Neuronal stem cell (in vitro differentiated cells): ENCODE measurements around the gene SLC2A1.
A peak's percentile ranks its signal among the peaks of the same experiment; 100 is the strongest.

Source experiments
- DNase-seq: peaks from one replicate; pipeline ENCODE4 v3.0.0-alpha.2; 2013; ENCODE audit warnings: low spot score
- H2AFZ ChIP-seq: one replicate; pipeline ENCODE4 v1.6.1; 2013; ENCODE audit warnings: mild to moderate bottlenecking, low read length, inconsistent platforms
- H2AK5ac ChIP-seq: 2 replicates; pipeline ENCODE4 v1.6.1; 2013; ENCODE audit warnings: low read depth, mild to moderate bottlenecking, inconsistent platforms, low read length, moderate library complexity, mixed read lengths
- H2BK120ac ChIP-seq: 2 replicates; pipeline ENCODE4 v1.6.1; 2013; ENCODE audit warnings: low read depth, mild to moderate bottlenecking, inconsistent platforms, low read length, moderate library complexity, mixed read lengths
- H2BK12ac ChIP-seq: one replicate; pipeline ENCODE4 v1.6.1; 2013; ENCODE audit warnings: low read length, inconsistent platforms
- H2BK15ac ChIP-seq: 2 replicates; pipeline ENCODE4 v1.6.1; 2013; ENCODE audit warnings: mild to moderate bottlenecking, low read length, inconsistent platforms, mixed read lengths
- H2BK5ac ChIP-seq: one replicate; pipeline ENCODE4 v1.6.1; 2013; ENCODE audit warnings: inconsistent platforms, mild to moderate bottlenecking, low read length, moderate library complexity
- H3K14ac ChIP-seq: one replicate; pipeline ENCODE4 v1.6.1; 2013; ENCODE audit warnings: low read length, inconsistent platforms
- H3K18ac ChIP-seq: 2 replicates; pipeline ENCODE4 v1.6.1; 2013; ENCODE audit warnings: low read length, inconsistent platforms
- H3K23ac ChIP-seq: 2 replicates; pipeline ENCODE4 v1.6.1; 2013; ENCODE audit warnings: low read depth, mild to moderate bottlenecking, mixed read lengths, low read length, inconsistent platforms; ENCODE audit not compliant: poor library complexity
- H3K27ac ChIP-seq: replicated peaks from 3 replicates; pipeline ENCODE4 v1.5.1; 2013; ENCODE audit warnings: low read length, inconsistent platforms
- H3K27me3 ChIP-seq, 3 experiments: 2 replicates each; pipeline ENCODE4 v1.6.1; 2013; ENCODE audit warnings: low read length in 3 of 3, mild to moderate bottlenecking in 2 of 3, inconsistent platforms in 1 of 3, low read depth in 1 of 3, mixed read lengths in 1 of 3, moderate library complexity in 1 of 3; ENCODE audit not compliant: control insufficient read depth in 3 of 3, insufficient read depth in 3 of 3
- H3K36me3 ChIP-seq, 2 donors: replicated peaks in 1 of 2; 2 replicates each; pipeline ENCODE4 v1.6.1; 2013; ENCODE audit warnings: low read length in 2 of 2; ENCODE audit not compliant: control insufficient read depth in 2 of 2, insufficient read depth in 2 of 2
- H3K4ac ChIP-seq: 2 replicates; pipeline ENCODE4 v1.6.1; 2013; ENCODE audit warnings: inconsistent platforms, mild to moderate bottlenecking, low read length, moderate library complexity
- H3K4me1 ChIP-seq, 2 donors: 1 replicate in 1 of 2; 2 replicates in 1 of 2; pipeline ENCODE4 v1.6.1; 2013; ENCODE audit warnings: low read length in 2 of 2, low read depth in 1 of 2; ENCODE audit not compliant: control insufficient read depth in 2 of 2, insufficient read depth in 1 of 2
- H3K4me2 ChIP-seq: one replicate; pipeline ENCODE4 v1.6.1; 2013; ENCODE audit warnings: mild to moderate bottlenecking, low read length, inconsistent platforms; ENCODE audit not compliant: insufficient read depth, poor library complexity, severe bottlenecking
- H3K4me3 ChIP-seq, 2 donors: 2 replicates each; pipeline ENCODE4 v1.5.1; 2013; ENCODE audit warnings: low read length in 2 of 2, mild to moderate bottlenecking in 2 of 2, inconsistent platforms in 1 of 2, moderate library complexity in 1 of 2
- H3K79me1 ChIP-seq: one replicate; pipeline ENCODE4 v1.6.1; 2013; ENCODE audit warnings: low read depth, mild to moderate bottlenecking, inconsistent platforms, low read length, moderate library complexity
- H3K9ac ChIP-seq: one replicate; pipeline ENCODE4 v1.6.1; 2013; ENCODE audit warnings: mild to moderate bottlenecking, low read depth, low read length, inconsistent platforms; ENCODE audit not compliant: poor library complexity
- H3K9me3 ChIP-seq, 2 donors: replicated peaks in 1 of 2; 2 replicates each; pipeline versions ENCODE3 to v1.6.1; 2013; ENCODE audit warnings: low read length in 2 of 2, mild to moderate bottlenecking in 2 of 2, inconsistent platforms in 1 of 2, low read depth in 1 of 2, mixed read lengths in 1 of 2, moderate library complexity in 1 of 2; ENCODE audit not compliant: control insufficient read depth in 2 of 2, insufficient read depth in 1 of 2
- H4K8ac ChIP-seq: one replicate; pipeline ENCODE4 v1.6.1; 2013; ENCODE audit warnings: low read depth, mild to moderate bottlenecking, inconsistent platforms, low read length, moderate library complexity
- H4K91ac ChIP-seq: one replicate; pipeline ENCODE4 v1.6.1; 2013; ENCODE audit warnings: low read length, low read depth, mild to moderate bottlenecking, inconsistent platforms; ENCODE audit not compliant: poor library complexity
- WGBS, 2 donors: extraction: QIAGEN DNeasy Blood & Tissue Kit; methylation state at CpG; one replicate each; pipeline ENCODE4 v1.1.7; 2013; ENCODE audit warnings: missing lambda C conversion rate in 2 of 2, mixed read lengths in 1 of 2; ENCODE audit not compliant: insufficient read length in 2 of 2, insufficient replicate concordance in 1 of 2; ENCODE audit errors: extremely low coverage in 2 of 2; 5-methylcytosine and 5-hydroxymethylcytosine counted together

Gene SLC2A1

GRCh38 chr1:42961312-42962091, 2.8 kb upstream of the SLC2A1 start:
- Histone ChIP-seq H2BK5ac (no peak overlapping the region), H3K23ac (no peak overlapping the region), H3K79me1 (peaks cover 2% of the 10 kb centered on the region), H3K27me3 (no peaks in the 10 kb centered on the region), H3K4me2 (no peak overlapping the region), H4K8ac (no peak overlapping the region), H2BK120ac (no peak overlapping the region), H3K4me1 (peaks cover 34 to 39% of the 10 kb centered on the region in 2 donors), H3K18ac (no peak overlapping the region), H3K27ac (peak overlapping the region; percentile 5), H3K36me3 (peaks cover 3 to 9% of the 10 kb centered on the region in 2 donors), H2BK12ac (no peak overlapping the region), H3K9me3 (no peaks in the 10 kb centered on the region), H2AK5ac (peak overlapping the region; percentile 70), H3K4ac (no peak overlapping the region), H4K91ac (no peak overlapping the region), H2BK15ac (no peak overlapping the region), H3K9ac (no peak overlapping the region), H3K4me3 (no peak overlapping the region), H3K14ac (no peak overlapping the region), H2AFZ (peak overlapping the region; percentile 44)
- WGBS, 2 donors, result no CpG with 5 or more reads among the region's 6 CpGs
- no peak for DNase-seq

GRCh38 chr1:42960566-42961311, 2.1 kb upstream of the SLC2A1 start:
- Histone ChIP-seq H3K9me3 (no peaks in the 10 kb centered on the region), H2AK5ac (peak overlapping the region; percentile 70), H2BK12ac (peak overlapping the region; percentile 68)

GRCh38 chr1:42960122-42960390, 1.4 kb upstream of the SLC2A1 start:
- no CpG with 5 or more reads among the region's 1 CpG for WGBS, 2 donors

More at GRCh38 chr1:42960566-42961311, 2.1 kb upstream of the SLC2A1 start:
- Histone ChIP-seq H3K27me3 (no peaks in the 10 kb centered on the region), H2BK5ac (no peak overlapping the region), H2BK15ac (no peak overlapping the region), H4K8ac (no peak overlapping the region), H3K14ac (no peak overlapping the region), H3K18ac (peak overlapping the region; percentile 78), H3K36me3 (peaks cover 5 to 14% of the 10 kb centered on the region in 2 donors), H3K4ac (peak overlapping the region; percentile 40), H4K91ac (no peak overlapping the region), H3K9ac (no peak overlapping the region), H3K79me1 (peaks cover 2% of the 10 kb centered on the region), H2BK120ac (peak overlapping the region; percentile 76), H3K27ac (no peak overlapping the region), H3K23ac (no peak overlapping the region), H2AFZ (peak overlapping the region; percentile 44), H3K4me1 (peaks cover 34 to 42% of the 10 kb centered on the region in 2 donors), H3K4me3 (no peak overlapping the region), H3K4me2 (no peak overlapping the region)
- no peak for DNase-seq
- WGBS, 2 donors, result no CpG with 5 or more reads among the region's 9 CpGs

GRCh38 chr1:42957880-42958487, 684 bp downstream of the SLC2A1 start:
- Histone ChIP-seq H3K4me2 (peak overlapping the region; percentile 51), H2AFZ (peak overlapping the region; percentile 65), H3K4ac (no peak overlapping the region), H3K9me3 (no peaks in the 10 kb centered on the region), H2BK15ac (peak overlapping the region; percentile 40), H2BK12ac (no peak overlapping the region), H3K79me1 (peaks cover 2% of the 10 kb centered on the region), H2BK120ac (no peak overlapping the region), H4K91ac (no peak overlapping the region), H3K27ac (peak overlapping the region; percentile 82), H3K18ac (peak overlapping the region; percentile 98), H3K14ac (peak overlapping the region; percentile 50), H3K36me3 (peaks cover 21 to 41% of the 10 kb centered on the region in 2 donors), H2AK5ac (peak overlapping the region; percentile 73), H2BK5ac (peak overlapping the region; percentile 83), H3K27me3 (no peaks in the 10 kb centered on the region), H3K9ac (peak overlapping the region; percentile 96), H4K8ac (no peak overlapping the region), H3K4me1 (peaks cover 46 to 57% of the 10 kb centered on the region in 2 donors), H3K4me3 (peak overlapping the region; percentile 83 to 99), H3K23ac (peak overlapping the region; percentile 99)
- WGBS, 2 donors, result no CpG with 5 or more reads among the region's 72 CpGs
- DNase-seq, result peak; percentile 59

More at GRCh38 chr1:42960122-42960390, 1.4 kb upstream of the SLC2A1 start:
- no peak overlapping the region for H3K4me2 ChIP-seq
- no peak overlapping the region for H2BK5ac ChIP-seq
- H3K9me3 ChIP-seq, result no peaks in the 10 kb centered on the region
- H3K18ac ChIP-seq, result no peak overlapping the region
- no peak overlapping the region for H3K23ac ChIP-seq
- no peak overlapping the region for H3K4me3 ChIP-seq
- H2BK120ac ChIP-seq, result peak overlapping the region; percentile 76
- no peak overlapping the region for H2BK12ac ChIP-seq
- H4K8ac ChIP-seq, result no peak overlapping the region
- H3K4ac ChIP-seq, result no peak overlapping the region
- H2AFZ ChIP-seq, result no peak overlapping the region
- H3K4me1 ChIP-seq, result peaks cover 39 to 48% of the 10 kb centered on the region in 2 donors
- H3K27me3 ChIP-seq, result no peaks in the 10 kb centered on the region
- no peak overlapping the region for H3K27ac ChIP-seq
- H3K9ac ChIP-seq, result no peak overlapping the region
- peaks cover 2% of the 10 kb centered on the region for H3K79me1 ChIP-seq
- H2BK15ac ChIP-seq, result no peak overlapping the region
- H2AK5ac ChIP-seq, result no peak overlapping the region
- no peak overlapping the region for H4K91ac ChIP-seq
- DNase-seq, result no peak
- H3K36me3 ChIP-seq, result peaks cover 7 to 20% of the 10 kb centered on the region in 2 donors
- H3K14ac ChIP-seq, result no peak overlapping the region
